IMR-90 (cell line): ENCODE data around the gene PLCB2. TPM values are rescaled to one million over a fixed set of nuclear protein-coding genes. Genes with fewer than 3 reads are reported as not detected.

Experiments used
- ATAC-seq: fragments of 200-7000 bp; cut with Tn5 transposase; 2 replicates; pipeline ENCODE4 v1.9.1; 2020; ENCODE audit warnings: low read depth, mild to moderate bottlenecking, moderate library complexity
- BruUV-seq: library from RNA; stranded (reverse); fragments of 400-500 nt; replicated peaks from 2 replicates; lab custom pipeline; 2021; lab: Mats Ljungman, UMichigan
- CTCF ChIA-PET: fragments of 300-600 bp; formaldehyde crosslinking; extraction: SDS; loops from one replicate; lab custom pipeline; 2021; ENCODE audit warnings: antibody characterized with exemption; lab: Yijun Ruan, JAX
- POLR2A ChIA-PET: fragments of 300-600 bp; sonication (Branson Sonifier 250); formaldehyde crosslinking; loops from one replicate; lab custom pipeline; 2022; ENCODE audit warnings: antibody characterized with exemption; ENCODE audit not compliant: unreplicated experiment; lab: Charles Lee
- DNase-seq: peaks from one replicate; pipeline ENCODE4 v3.0.0; 2013
- H2AFZ ChIP-seq: replicated peaks from 2 replicates; pipeline ENCODE3; 2013; ENCODE audit warnings: low read length, mild to moderate bottlenecking; ENCODE audit not compliant: poor library complexity
- H2AK5ac ChIP-seq: 2 replicates; pipeline ENCODE4 v1.6.1; 2013; ENCODE audit warnings: low read depth, low read length, inconsistent platforms
- H2AK9ac ChIP-seq: replicated peaks from 2 replicates; pipeline ENCODE3; 2013; ENCODE audit warnings: mild to moderate bottlenecking, low read depth, low read length, moderate library complexity; ENCODE audit not compliant: poor library complexity
- H2BK120ac ChIP-seq: 2 replicates; pipeline ENCODE4 v1.6.1; 2013; ENCODE audit warnings: low read depth, low read length, inconsistent platforms
- H2BK15ac ChIP-seq: 3 replicates; pipeline ENCODE4 v1.6.1; 2013; ENCODE audit warnings: low read depth, low read length, inconsistent platforms
- H2BK20ac ChIP-seq: 2 replicates; pipeline ENCODE4 v1.6.1; 2013; ENCODE audit warnings: low read depth, mild to moderate bottlenecking, inconsistent platforms, low read length, moderate library complexity
- H2BK5ac ChIP-seq: 2 replicates; pipeline ENCODE4 v1.6.1; 2013; ENCODE audit warnings: mild to moderate bottlenecking, low read depth, low read length, inconsistent platforms; ENCODE audit not compliant: poor library complexity, severe bottlenecking
- H3K14ac ChIP-seq: replicated peaks from 2 replicates; pipeline ENCODE4 v1.6.1; 2013; ENCODE audit warnings: low read depth, low read length, inconsistent platforms
- H3K18ac ChIP-seq: 2 replicates; pipeline ENCODE4 v1.6.1; 2013; ENCODE audit warnings: low read depth, low read length, control low read depth
- H3K23ac ChIP-seq: 2 replicates; pipeline ENCODE4 v1.6.1; 2013; ENCODE audit warnings: low read depth, low read length, inconsistent platforms
- H3K27ac ChIP-seq: 2 replicates; pipeline ENCODE4 v1.5.1; 2013; ENCODE audit warnings: mild to moderate bottlenecking, control low read depth, low read length; ENCODE audit not compliant: insufficient read depth
- H3K27me3 ChIP-seq: 2 replicates; pipeline ENCODE4 v1.6.1; 2013; ENCODE audit warnings: low read length; ENCODE audit not compliant: control insufficient read depth, insufficient read depth
- H3K36me3 ChIP-seq: 2 replicates; pipeline ENCODE4 v1.6.1; 2013; ENCODE audit warnings: low read length, mixed read lengths; ENCODE audit not compliant: control insufficient read depth, insufficient read depth
- H3K4ac ChIP-seq: 2 replicates; pipeline ENCODE4 v1.6.1; 2013; ENCODE audit warnings: low read depth, low read length, inconsistent platforms
- H3K4me1 ChIP-seq: 2 replicates; pipeline ENCODE4 v1.6.1; 2013; ENCODE audit warnings: low read length, mixed read lengths; ENCODE audit not compliant: control insufficient read depth, insufficient read depth
- H3K4me2 ChIP-seq: 2 replicates; pipeline ENCODE4 v1.6.1; 2013; ENCODE audit warnings: low read depth, mild to moderate bottlenecking, control low read depth, low read length, moderate library complexity
- H3K4me3 ChIP-seq: 2 replicates; pipeline ENCODE4 v1.5.1; 2013; ENCODE audit warnings: low read depth, mild to moderate bottlenecking, control low read depth, low read length, moderate library complexity; ENCODE audit not compliant: insufficient read depth
- H3K56ac ChIP-seq: 2 replicates; pipeline ENCODE4 v1.6.1; 2013; ENCODE audit warnings: low read length, inconsistent platforms; ENCODE audit not compliant: insufficient read depth; ENCODE audit errors: extremely low read depth
- H3K79me1 ChIP-seq, 2 experiments: 2 replicates each; pipeline ENCODE4 v1.6.1; 2013; ENCODE audit warnings: low read length in 2 of 2, inconsistent platforms in 1 of 2, low read depth in 1 of 2
- H3K9ac ChIP-seq: 2 replicates; pipeline ENCODE4 v1.6.1; 2013; ENCODE audit warnings: low read depth, low read length, control low read depth
- H3K9me1 ChIP-seq: 2 replicates; pipeline ENCODE4 v1.6.1; 2013; ENCODE audit warnings: low read length, inconsistent platforms; ENCODE audit not compliant: insufficient read depth
- H3K9me3 ChIP-seq: 2 replicates; pipeline ENCODE4 v1.6.1; 2013; ENCODE audit warnings: low read length; ENCODE audit not compliant: control insufficient read depth, insufficient read depth
- H4K20me1 ChIP-seq: 2 replicates; pipeline ENCODE4 v1.6.1; 2013; ENCODE audit warnings: low read length, inconsistent platforms; ENCODE audit not compliant: insufficient read depth
- H4K5ac ChIP-seq: 2 replicates; pipeline ENCODE4 v1.6.1; 2013; ENCODE audit warnings: mild to moderate bottlenecking, low read depth, low read length, control low read depth
- H4K8ac ChIP-seq, 2 experiments: 2 replicates each; pipeline ENCODE4 v1.6.1; 2013; ENCODE audit warnings: low read depth in 2 of 2, low read length in 2 of 2, control low read depth in 1 of 2, inconsistent platforms in 1 of 2
- H4K91ac ChIP-seq: 2 replicates; pipeline ENCODE4 v1.6.1; 2013; ENCODE audit warnings: low read depth, low read length, inconsistent platforms; ENCODE audit not compliant: insufficient read depth
- CEBPB ChIP-seq: IDR thresholded peaks from 2 replicates; pipeline ENCODE4 v1.6.1; 2012; ENCODE audit warnings: low read depth, low read length, improper control_type of control experiment
- MAFK ChIP-seq: IDR thresholded peaks from 2 replicates; pipeline ENCODE4 v1.6.1; 2012; ENCODE audit warnings: low read depth, low read length, improper control_type of control experiment
- MAZ ChIP-seq: IDR thresholded peaks from 2 replicates; pipeline ENCODE4 v1.6.1; 2012; ENCODE audit warnings: low read depth, mild to moderate bottlenecking, low read length, improper control_type of control experiment, moderate library complexity, borderline replicate concordance
- SMC3 ChIP-seq: fragments of 150-350 bp; IDR thresholded peaks from 2 replicates; pipeline ENCODE4 v1.6.1; 2016; ENCODE audit warnings: low read depth, mild to moderate bottlenecking, antibody characterized with exemption, low read length, moderate library complexity
- WGBS, 2 experiments: methylation state at CpG; one replicate each; pipeline versions ENCODE4 v1.1.5 to v1.1.7; 2013; ENCODE audit warnings: missing lambda C conversion rate in 2 of 2; ENCODE audit not compliant: insufficient read length in 1 of 2; ENCODE audit errors: extremely low coverage in 2 of 2; 5-methylcytosine and 5-hydroxymethylcytosine counted together
- dilution Hi-C: fragments of 300-500 bp; cut with HindIII; formaldehyde crosslinking; loops from one replicate; pipeline ENCODE4 v1.14.3; 2018; ENCODE audit warnings: low sequenced_read_pairs; ENCODE audit not compliant: unreplicated experiment
- in situ Hi-C: fragments of 300-500 bp; cut with MboI; formaldehyde crosslinking; loops from 3 replicates; pipeline ENCODE4 v1.14.3; 2019; ENCODE audit warnings: low sequenced_read_pairs, inconsistent platforms, mixed read lengths
- intact Hi-C: fragments of 100-400 bp; cut with micrococcal nuclease; formaldehyde crosslinking; loops from 2 replicates; pipeline ENCODE4 v1.10.0; 2022
- polyA plus RNA-seq, 3 experiments: library from polyadenylated mRNA; depleted of rRNA; stranded (reverse); fragments of >200 nt; gene quantifications; 2 replicates each; pipeline ENCODE4 v1.2.3, GENCODE V29; 2012; ENCODE audit warnings: low replicate concordance in 1 of 3
- total RNA-seq: library from RNA; depleted of rRNA; stranded (reverse); fragments of >200 nt; gene quantifications from 2 replicates; pipeline ENCODE4 v1.2.3, GENCODE V29; 2012

Gene PLCB2
- total and polyA plus RNA-seq, 2 of the 4 experiments (the other 2 are of a cell fraction) = 0.18 to 1.4 TPM

DNA sequence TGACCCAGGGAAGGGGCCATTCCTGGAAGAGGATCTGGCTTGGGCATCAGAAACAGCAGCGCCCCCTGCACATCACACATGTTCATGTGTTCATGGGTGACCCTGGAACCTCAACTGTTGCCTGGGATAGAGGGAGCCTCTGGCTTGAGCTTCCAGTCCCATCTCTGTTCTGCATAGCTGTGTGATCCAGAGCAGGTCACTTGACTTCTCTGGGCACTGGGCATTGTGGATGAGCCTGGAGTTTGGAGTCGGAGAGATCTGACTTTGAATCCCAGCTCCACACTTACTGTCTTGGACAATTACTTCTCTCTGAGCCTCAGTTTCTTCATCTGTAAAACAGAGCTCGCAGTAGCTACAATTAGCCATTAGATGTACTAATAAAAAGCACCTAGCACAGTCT lies 53.3 kb downstream of the PLCB2 start:
- H3K4me3 ChIP-seq = no peak overlapping the region
- peaks cover 3% of the 10 kb centered on the region; the same call in 1 of the 2 replicates for H3K4me1 ChIP-seq
- H3K14ac ChIP-seq = no peak overlapping the region
- CTCF ChIA-PET = no interaction called here
- peaks cover 4% of the 10 kb centered on the region; the same call in 1 of the 2 replicates for H3K9me1 ChIP-seq
- ATAC-seq (no peak), DNase-seq (no peak)
- no peak overlapping the region for H3K18ac ChIP-seq
- no peak overlapping the region for H3K4me2 ChIP-seq
- in situ Hi-C loops = no loop called here
- H3K23ac ChIP-seq = no peak overlapping the region
- H3K9me3 ChIP-seq = no peaks in the 10 kb centered on the region
- no TSS peak for BruUV-seq
- POLR2A ChIA-PET = no interaction called here
- no peak overlapping the region for H4K5ac ChIP-seq
- no peaks in the 10 kb centered on the region for H3K79me1 ChIP-seq
- H2AK9ac ChIP-seq = no peak overlapping the region
- H2BK120ac ChIP-seq = no peak overlapping the region
- no peak overlapping the region for H3K4ac ChIP-seq
- WGBS, 2 experiments = 60% methylated on average over 1 of the region's 3 CpGs; no CpG with 5 or more reads in 1 of the 2 experiments
- H4K8ac ChIP-seq = no peak overlapping the region
- no peak overlapping the region for H2BK15ac ChIP-seq
- TF ChIP-seq CEBPB (no peak), SMC3 (no peak), MAZ (no peak), MAFK (no peak)
- H2BK5ac ChIP-seq = no peak overlapping the region
- no peaks in the 10 kb centered on the region for H4K20me1 ChIP-seq
- no peak overlapping the region for H2BK20ac ChIP-seq
- H3K27me3 ChIP-seq = peaks cover 53% of the 10 kb centered on the region
- H2AK5ac ChIP-seq = no peak overlapping the region
- H3K36me3 ChIP-seq = no peaks in the 10 kb centered on the region
- H4K91ac ChIP-seq = no peak overlapping the region
- H3K9ac ChIP-seq = no peak overlapping the region
- intact Hi-C loops = no loop called here
- dilution Hi-C loops = no loop called here
- no peak overlapping the region for H3K56ac ChIP-seq
- no peak overlapping the region for H2AFZ ChIP-seq
- H3K27ac ChIP-seq = no peak overlapping the region
